ENCODE measurements around the gene PTPRG.

DNA sequence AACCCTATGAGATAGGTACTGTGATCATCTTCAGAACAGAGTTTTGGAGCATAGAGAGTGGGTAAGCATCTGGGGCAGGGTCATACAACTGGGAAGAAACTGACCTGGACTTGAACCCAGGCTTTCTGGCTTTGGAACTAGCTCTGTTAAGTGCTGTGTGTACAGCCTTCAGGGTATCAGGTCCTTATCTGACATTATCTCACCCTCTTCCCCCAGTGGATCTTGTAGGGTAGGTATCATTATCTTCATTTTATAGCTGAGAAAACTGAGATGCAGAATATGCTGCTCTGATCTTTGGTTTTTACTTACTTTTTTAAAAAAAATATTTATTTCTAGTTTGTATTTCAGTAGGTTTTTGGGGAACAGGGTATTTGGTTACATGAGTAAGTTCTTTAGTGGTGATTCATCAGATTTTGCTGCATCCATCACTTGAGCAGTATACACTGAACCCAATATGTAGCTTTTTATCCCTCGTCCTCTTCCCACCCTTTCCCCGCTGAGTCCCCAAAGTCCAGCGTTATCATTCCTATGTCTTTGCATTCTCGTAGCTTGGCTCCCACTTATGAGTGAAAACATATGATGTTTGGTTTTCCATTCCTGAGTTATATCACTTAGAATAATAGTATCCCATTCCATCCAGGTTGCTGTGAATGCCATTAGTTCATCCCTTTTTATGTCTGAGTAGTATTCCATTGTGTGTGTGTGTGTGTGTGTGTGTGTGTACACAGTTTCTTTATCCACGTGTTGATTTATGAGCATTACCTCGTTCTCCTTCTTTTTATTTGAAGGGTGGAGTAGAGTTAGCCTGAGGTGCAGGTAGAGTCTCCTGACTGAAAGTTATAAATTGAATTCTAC, 271.2 kb downstream of the PTPRG start:
- TF ChIP-seq POLR2A (IDR thresholded peaks at IDR 0.05; ENCODE audit: low read length) = no peak
- TF ChIP-seq GATA1 (IDR thresholded peaks at IDR 0.05; ENCODE audit: low read depth, low read length) = no peak
